Hippocampal formation (tissue), 2 donors: ENCODE data around the gene DNASE1L3.
"Not testable (repeated sequence)": the region's sequence is repeated elsewhere in the genome, so short reads cannot be mapped to it uniquely, and the experiment has no call there.

Source experiments
- DNase-seq, 2 donors: peaks; one replicate each; lab custom pipeline; 2025; lab: John Stamatoyannopoulos, UW

DNASE1L3 gene

GRCh38 chr3:58201451-58201850 lies 9.3 kb downstream of the DNASE1L3 start:
- DNase-seq: not testable (repeated sequence)

- no peak for DNase-seq
Measured at GRCh38 chr3:58200846-58201355, 9.9 kb downstream of the DNASE1L3 start.

DNA sequence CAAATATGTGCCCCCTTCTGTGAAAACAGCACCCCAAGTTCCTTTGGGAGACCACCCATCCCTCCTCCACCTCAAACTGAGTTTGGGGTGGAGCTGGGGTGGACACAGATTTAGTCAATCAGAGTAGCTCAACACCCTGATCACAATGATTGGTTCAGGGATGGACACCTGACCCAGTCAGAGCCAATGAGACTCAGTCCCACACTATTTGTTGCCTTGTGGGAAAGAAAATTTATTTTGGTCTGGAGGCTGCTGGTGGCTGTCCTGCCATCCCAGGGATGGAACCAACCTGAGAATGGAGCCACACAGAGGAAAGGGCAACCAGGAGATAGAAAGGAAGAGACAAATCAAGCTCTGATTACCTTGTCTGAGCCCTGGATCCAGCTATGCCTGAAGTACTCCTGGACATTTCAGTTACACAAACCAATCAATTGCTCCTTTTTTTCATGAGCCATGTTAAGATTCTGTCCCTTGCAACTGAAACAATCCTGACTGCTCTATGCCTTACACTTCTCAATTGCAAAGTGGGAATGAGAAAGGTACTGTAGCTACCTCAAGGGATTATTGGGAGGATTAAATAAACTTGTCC lies 10.6 kb downstream of the DNASE1L3 start:
- DNase-seq: no peak

GRCh38 chr3:58198804-58199203 lies 12.0 kb downstream of the DNASE1L3 start:
- no peak for DNase-seq

DNA sequence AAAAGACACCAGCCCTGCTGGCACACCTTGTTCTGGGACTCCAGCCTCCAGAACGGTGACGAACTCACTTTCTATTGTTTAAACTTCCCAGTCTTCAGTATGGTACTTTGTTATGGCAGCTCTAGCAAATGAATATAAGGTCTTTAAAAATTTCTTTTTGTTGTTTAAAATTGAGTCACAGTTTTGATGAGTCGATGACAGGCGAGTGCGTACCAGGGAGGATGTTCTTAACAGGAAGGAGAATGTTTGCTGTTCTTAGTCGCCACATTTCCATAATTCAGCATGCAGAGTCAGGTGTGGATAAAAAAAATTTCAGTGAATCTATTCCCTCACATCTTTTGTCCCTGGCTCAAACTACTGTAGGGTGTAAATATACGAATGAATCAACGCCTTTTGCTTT lies 12.4 kb downstream of the DNASE1L3 start:
- no peak for DNase-seq

DNA sequence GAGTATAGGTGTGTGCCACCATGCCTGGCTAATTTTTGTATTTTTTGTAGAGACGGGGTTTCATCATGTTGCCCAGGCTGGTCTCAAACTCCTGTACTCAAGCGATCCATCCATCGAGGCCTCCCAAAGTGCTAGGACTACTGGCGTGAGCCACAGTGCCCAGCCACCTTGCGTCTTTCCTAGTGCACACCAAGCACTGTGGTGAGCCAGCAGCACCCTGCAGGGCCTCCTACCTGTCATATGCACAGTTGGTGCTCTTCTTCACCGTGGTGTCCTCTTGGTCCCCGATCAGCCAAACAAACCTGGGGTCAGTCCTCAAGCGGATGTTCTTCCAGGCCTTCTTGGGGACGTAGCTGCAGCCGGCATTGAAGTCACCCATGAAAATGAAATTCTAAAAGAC lies 13.2 kb downstream of the DNASE1L3 start:
- no peak for DNase-seq

GRCh38 chr3:58193682-58194407 lies 16.9 kb downstream of the DNASE1L3 start:
- DNase-seq: no peak

DNA sequence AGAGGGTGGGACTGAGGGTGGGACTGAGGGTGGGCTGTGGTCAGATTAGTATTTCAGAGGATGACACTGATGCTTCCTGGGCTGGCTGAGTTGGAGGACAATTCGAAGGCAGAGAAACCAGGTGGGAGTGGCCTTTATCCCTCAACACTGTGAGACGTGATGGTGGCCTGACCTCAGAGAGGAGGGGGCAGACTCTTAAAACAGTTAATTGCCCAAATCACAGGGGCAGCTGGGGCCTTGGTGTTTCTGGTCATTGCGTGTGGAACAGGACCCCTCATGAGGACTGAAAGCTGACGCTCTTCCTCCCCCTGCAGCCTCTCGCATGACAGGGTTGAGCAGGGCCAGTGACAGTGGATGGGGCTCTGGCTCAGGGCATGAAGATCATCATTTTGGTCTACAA lies 18.7 kb downstream of the DNASE1L3 start:
- DNase-seq: no peak

GRCh38 chr3:58191361-58191991 lies 19.3 kb downstream of the DNASE1L3 start:
- no peak for DNase-seq

DNA sequence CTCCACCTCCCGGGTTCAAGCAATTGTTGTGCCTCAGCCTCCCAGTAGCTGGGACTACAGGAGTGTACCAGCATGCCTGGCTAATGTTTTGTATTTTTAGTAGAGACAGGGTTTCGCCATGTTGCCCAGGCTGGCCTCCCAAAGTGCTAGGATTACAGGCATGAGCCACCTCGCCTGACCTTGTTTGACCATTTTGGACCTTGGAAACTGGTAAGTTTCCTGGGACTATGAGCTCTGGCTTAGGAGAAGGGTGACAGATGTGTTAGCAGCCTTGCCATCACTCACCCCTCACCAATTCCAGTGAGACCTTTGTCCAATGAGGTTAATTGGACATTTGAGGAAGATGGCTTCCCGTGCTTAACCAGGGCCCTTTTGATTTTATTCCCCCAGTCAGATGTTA lies 19.9 kb downstream of the DNASE1L3 start:
- no peak for DNase-seq

- no peak for DNase-seq
Measured at GRCh38 chr3:58190291-58190690, 20.5 kb downstream of the DNASE1L3 start.

- no peak for DNase-seq
Measured at GRCh38 chr3:58189691-58190090, 21.1 kb downstream of the DNASE1L3 start.

DNA sequence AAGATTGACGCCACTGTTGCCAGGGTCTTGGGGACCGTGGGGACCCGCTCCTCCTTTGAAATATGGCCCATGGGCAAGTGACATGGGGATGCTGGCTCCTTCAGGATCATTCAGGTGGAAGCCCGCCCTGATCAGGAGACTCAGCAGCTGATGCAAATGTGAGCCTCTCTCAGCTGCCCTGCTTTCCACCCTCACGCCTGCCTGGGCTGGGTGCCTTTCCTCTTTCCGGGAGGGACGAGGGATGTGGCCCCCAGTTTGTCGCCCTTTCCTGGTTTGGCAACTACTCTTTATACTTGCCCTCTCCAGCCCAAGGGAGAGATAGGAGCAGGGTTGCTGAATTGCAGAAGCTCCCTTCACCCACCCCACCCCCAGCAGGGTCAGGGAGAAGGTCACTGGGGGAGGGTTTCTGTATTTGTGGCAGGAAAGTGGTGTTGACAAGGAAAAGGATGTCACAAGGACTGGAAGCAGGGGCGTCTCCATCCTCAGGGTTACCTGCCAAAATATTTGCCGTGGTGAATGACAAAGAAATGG lies 21.8 kb downstream of the DNASE1L3 start:
- no peak for DNase-seq

DNA sequence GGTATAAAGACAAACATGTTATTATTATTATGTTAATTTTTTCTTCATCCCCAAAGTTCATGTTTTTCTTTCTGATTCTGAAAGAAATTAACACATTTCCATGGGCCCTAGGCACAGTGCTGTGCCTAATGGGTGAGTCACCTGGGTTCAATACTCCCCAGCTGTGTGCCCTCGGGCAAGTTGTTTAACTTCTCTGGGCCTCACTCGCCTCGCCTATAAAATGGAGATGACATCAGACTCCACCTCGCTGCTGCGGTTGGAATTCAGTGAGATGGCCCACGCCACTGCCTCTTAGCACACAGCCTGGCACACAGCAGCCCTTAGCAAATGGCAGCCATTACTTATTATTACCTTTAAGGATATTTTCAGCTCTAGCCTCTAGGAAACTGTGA lies 22.6 kb downstream of the DNASE1L3 start:
- no peak for DNase-seq

GRCh38 chr3:58184982-58185360 lies 25.8 kb downstream of the DNASE1L3 start:
- no peak for DNase-seq

GRCh38 chr3:58184309-58184981 lies 26.3 kb downstream of the DNASE1L3 start:
- no peak for DNase-seq

DNA sequence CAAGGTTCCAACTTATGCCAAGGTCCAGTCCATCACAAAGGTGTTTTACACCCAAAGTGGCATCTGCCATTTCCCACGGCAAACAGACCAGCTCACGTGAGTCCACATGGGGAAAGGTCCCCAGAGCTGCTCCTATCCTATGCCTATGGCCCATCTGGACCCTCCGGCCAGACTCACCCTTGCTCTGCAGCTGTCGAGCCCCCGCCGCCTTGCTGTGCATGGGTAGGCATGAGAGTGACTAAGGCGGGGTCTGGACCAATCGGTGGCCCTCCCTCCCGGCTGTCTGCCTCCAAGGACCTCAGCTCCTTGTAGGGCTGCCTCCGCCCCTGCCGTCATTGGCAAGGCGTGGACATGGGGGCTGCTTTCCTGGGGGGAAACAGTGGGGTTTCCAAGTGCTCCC lies 26.9 kb downstream of the DNASE1L3 start:
- DNase-seq: no peak

GRCh38 chr3:58183221-58183620 lies 27.6 kb downstream of the DNASE1L3 start:
- DNase-seq: no peak

GRCh38 chr3:58180940-58181587 lies 29.7 kb downstream of the DNASE1L3 start:
- no peak for DNase-seq

DNA sequence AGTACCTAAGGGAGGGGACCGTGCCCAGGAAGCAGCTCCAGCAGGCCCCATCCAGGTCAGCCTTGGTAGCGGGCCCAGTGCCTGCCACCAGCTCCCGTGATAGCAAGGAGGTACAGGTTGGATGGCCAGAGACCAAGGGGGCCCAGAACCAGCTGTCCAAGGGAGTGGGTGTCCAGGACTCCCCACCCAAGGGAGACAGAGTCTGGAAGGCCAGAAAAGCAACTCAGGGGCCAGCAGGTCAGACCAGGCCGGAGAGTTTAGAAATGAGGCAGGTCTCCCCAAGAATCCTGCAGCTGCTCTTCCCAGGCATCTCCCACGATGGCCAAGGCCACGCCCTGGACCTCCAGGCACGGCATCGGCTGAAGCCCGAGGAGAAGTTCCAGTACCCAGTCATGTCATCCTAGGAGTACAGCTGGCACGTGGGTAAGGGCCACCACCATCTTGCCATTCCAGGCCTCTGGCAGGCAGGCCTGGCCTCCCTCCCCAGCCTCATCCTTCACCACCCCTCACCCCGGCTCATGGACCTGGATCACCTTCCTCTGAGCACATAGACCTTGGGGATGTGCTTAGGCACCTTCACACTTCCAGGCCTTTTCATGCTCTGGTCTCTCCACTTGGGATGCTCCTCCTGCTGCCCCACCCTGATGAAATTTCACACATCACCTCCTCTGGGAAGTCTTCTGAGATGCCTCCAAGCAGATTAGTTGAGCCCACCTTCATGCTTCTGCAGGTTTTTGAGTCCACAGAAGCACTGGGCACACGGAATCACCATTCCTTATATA lies 30.5 kb downstream of the DNASE1L3 start:
- no peak for DNase-seq
